ENCODE data around the gene GFOD2. TPM values are rescaled to one million over a fixed set of nuclear protein-coding genes. Genes with fewer than 3 reads are reported as not detected.

The GFOD2 gene
- total and polyA plus RNA-seq, 12 donors: 6.0 to 10.9 (median 8.2) TPM

GRCh38 chr16:67648088-67648763 lies 70.9 kb downstream of the GFOD2 start:
- WGBS, 2 donors: 18 to 20% methylated on average over 51 to 65 of the region's 65 CpGs
- Histone ChIP-seq H3K27ac (no peak overlapping the region), H3K36me3 (no peaks in the 10 kb centered on the region), H3K27me3 (peaks cover 24 to 88% (median 79%) of the 10 kb centered on the region in 7 donors), H3K4me3 (no peak overlapping the region), H3K4me1 (peaks cover 1 to 34% (median 13%) of the 10 kb centered on the region in 9 donors), H3K9me3 (no peaks in the 10 kb centered on the region)
- DNase-seq (no peak), ATAC-seq (no peak)
- TF ChIP-seq, protein P1, sequence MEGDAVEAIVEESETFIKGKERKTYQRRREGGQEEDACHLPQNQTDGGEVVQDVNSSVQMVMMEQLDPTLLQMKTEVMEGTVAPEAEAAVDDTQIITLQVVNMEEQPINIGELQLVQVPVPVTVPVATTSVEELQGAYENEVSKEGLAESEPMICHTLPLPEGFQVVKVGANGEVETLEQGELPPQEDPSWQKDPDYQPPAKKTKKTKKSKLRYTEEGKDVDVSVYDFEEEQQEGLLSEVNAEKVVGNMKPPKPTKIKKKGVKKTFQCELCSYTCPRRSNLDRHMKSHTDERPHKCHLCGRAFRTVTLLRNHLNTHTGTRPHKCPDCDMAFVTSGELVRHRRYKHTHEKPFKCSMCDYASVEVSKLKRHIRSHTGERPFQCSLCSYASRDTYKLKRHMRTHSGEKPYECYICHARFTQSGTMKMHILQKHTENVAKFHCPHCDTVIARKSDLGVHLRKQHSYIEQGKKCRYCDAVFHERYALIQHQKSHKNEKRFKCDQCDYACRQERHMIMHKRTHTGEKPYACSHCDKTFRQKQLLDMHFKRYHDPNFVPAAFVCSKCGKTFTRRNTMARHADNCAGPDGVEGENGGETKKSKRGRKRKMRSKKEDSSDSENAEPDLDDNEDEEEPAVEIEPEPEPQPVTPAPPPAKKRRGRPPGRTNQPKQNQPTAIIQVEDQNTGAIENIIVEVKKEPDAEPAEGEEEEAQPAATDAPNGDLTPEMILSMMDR (IDR thresholded peaks at IDR 0.05): no peak
- intact Hi-C loops (cut with DNase I): loop anchor here in 3 of 10 donors (5.0 to 10.0 kb wide), 2 partner anchors 103 to 126 kb away; no protein-coding TSS in a partner anchor

DNA sequence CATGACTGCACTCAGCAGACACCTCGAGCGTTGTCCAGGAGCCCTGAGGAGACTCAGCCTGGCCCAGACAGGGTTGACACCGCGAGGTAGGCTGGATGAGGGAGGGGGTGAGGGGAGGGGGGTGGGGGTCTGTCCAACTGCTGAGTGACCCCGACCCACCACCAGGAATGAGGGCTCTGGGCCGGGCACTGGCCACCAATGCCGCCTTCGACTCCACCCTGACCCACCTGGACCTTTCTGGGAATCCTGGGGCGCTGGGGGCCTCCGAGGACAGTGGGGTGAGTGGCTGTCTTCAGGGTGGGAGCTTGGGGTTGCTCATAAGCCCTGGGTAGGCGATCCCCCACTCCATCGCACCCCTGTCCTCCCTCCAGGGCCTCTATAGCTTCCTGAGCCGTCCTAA lies 71.4 kb downstream of the GFOD2 start:
- peaks cover 24 to 83% (median 77%) of the 10 kb centered on the region in 7 donors for H3K27me3 ChIP-seq
- ATAC-seq (no peak), DNase-seq (no peak)
- no peak overlapping the region for H3K4me3 ChIP-seq
- no peaks in the 10 kb centered on the region for H3K9me3 ChIP-seq
- H3K36me3 ChIP-seq: no peaks in the 10 kb centered on the region
- no peak overlapping the region for H3K27ac ChIP-seq
- TF ChIP-seq, protein P1 (IDR thresholded peaks at IDR 0.05): no peak
- intact Hi-C loops (cut with DNase I): loop anchor here in 3 of 10 donors (5.0 to 10.0 kb wide), 2 partner anchors 103 to 125 kb away; no protein-coding TSS in a partner anchor
- WGBS, 2 donors: 78 to 82% methylated on average over 13 of the region's 13 CpGs
- peaks cover 0 to 34% (median 12%) of the 10 kb centered on the region in 9 donors for H3K4me1 ChIP-seq

GRCh38 chr16:67647111-67647651 lies 71.9 kb downstream of the GFOD2 start:
- Histone ChIP-seq H3K27me3 (peaks cover 24 to 78% (median 72%) of the 10 kb centered on the region in 7 donors), H3K36me3 (no peaks in the 10 kb centered on the region), H3K27ac (no peak overlapping the region), H3K9me3 (no peaks in the 10 kb centered on the region), H3K4me3 (no peak overlapping the region), H3K4me1 (peaks cover 0 to 39% (median 13%) of the 10 kb centered on the region in 9 donors)
- ATAC-seq: no peak
- no peak for DNase-seq
- TF ChIP-seq, protein P1 (IDR thresholded peaks at IDR 0.05): no peak
- WGBS, 2 donors: 68 to 79% methylated on average over 15 of the region's 15 CpGs
- intact Hi-C loops (cut with DNase I): loop anchor here in 3 of 10 donors (5.0 to 10.0 kb wide), 2 partner anchors 102 to 125 kb away; no protein-coding TSS in a partner anchor

GRCh38 chr16:67645397-67646121 lies 73.6 kb downstream of the GFOD2 start:
- Histone ChIP-seq H3K4me3 (peak overlapping the region in 6 of 10 donors; percentile 15 to 56 (median 46)), H3K36me3 (no peaks in the 10 kb centered on the region), H3K9me3 (no peaks in the 10 kb centered on the region), H3K27me3 (peaks cover 24 to 62% (median 59%) of the 10 kb centered on the region in 7 donors), H3K4me1 (peaks cover 0 to 46% (median 19%) of the 10 kb centered on the region in 9 donors), H3K27ac (peak overlapping the region in 1 of 10 donors; percentile 75)
- ATAC-seq: no peak
- 84 to 87% methylated on average over 15 of the region's 15 CpGs for WGBS, 2 donors
- intact Hi-C loops (cut with DNase I): loop anchor here in 5 of 10 donors (1.0 to 10.0 kb wide), 4 partner anchors 101 to 125 kb away; no protein-coding TSS in a partner anchor
- DNase-seq: no peak
- TF ChIP-seq, protein P1 (IDR thresholded peaks at IDR 0.05): no peak

Data from heart right ventricle (tissue), 16 donors.